ENCODE measurements around the gene UBTD2. TPM values are rescaled to one million over a fixed set of nuclear protein-coding genes. Genes with fewer than 3 reads are reported as not detected.

The UBTD2 gene
- polyA plus RNA-seq, 3 donors, result 2.3 to 3.2 (median 2.6) TPM

DNA sequence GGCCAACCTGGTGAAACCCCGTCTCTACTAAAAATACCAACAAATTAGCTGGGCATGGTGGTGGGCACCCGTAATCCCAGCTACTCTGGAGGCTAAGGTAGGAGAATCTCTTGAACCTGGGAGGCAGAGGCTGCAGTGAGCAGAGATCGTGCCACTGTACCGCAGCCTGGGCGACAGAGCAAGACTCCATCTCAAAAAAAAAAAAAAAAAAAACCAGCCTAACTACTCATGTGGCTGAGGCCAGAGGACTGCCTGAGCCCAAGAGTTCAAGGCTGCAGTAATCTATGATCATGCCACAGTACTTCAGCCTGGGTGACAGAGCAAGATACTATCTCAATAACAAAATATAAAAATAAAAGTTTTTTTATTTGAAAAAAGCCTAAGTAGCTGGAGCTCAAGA is 3.2 kb downstream of the UBTD2 start:
- Histone ChIP-seq H3K36me3 (replicated peaks in 1 of 2; ENCODE audit: control insufficient read depth in 1 of 2, insufficient read depth in 2 of 2, low read length in 2 of 2) (no peaks in the 10 kb centered on the region), H3K27ac (ENCODE audit: low read depth in 1 of 2, low read length in 2 of 2) (no peak overlapping the region), H2AFZ (ENCODE audit: insufficient read depth, low read depth, low read length, poor library complexity, severe bottlenecking) (no peak overlapping the region), H4K20me1 (ENCODE audit: insufficient read depth, low read length) (peaks cover 25% of the 10 kb centered on the region), H3K9me3 (replicated peaks in 1 of 2; ENCODE audit: control insufficient read depth in 1 of 2, insufficient read depth in 1 of 2, low read length in 2 of 2) (no peaks in the 10 kb centered on the region), H3K4me1 (ENCODE audit: control insufficient read depth in 1 of 2, insufficient read depth in 2 of 2, low read length in 2 of 2) (peaks cover 20 to 51% of the 10 kb centered on the region in 2 donors), H3K4me2 (replicated peaks; ENCODE audit: extremely low read depth, low read length, poor library complexity, severe bottlenecking) (no peak overlapping the region), H3K79me2 (ENCODE audit: insufficient read depth, low read length) (peaks cover 60% of the 10 kb centered on the region), H3K9ac (ENCODE audit: insufficient read depth, low read length, poor library complexity, severe bottlenecking) (no peak overlapping the region), H3K27me3 (ENCODE audit: control insufficient read depth in 2 of 2, insufficient read depth in 2 of 2, low read length in 2 of 2) (peaks cover 2 to 10% of the 10 kb centered on the region in 2 donors), H3K4me3 (replicated peaks in 1 of 3; ENCODE audit: low read depth in 2 of 3, low read length in 3 of 3) (no peak overlapping the region)
- intact Hi-C loops (cut with micrococcal nuclease), result loop anchor here (5.0 to 10.0 kb wide), 3 partner anchors 93 to 273 kb away; partner anchors contain the start of genes STK10 (in 2 of the 2) and FBXW11 (in 1 of the 2)
- H3K4me3 Mint-ChIP-seq, result no peak overlapping the region
- H3K4me1 Mint-ChIP-seq, result peaks cover 41% of the 10 kb centered on the region
- DNase-seq, result no peak
- no CpG with 5 or more reads among the region's 5 CpGs for WGBS (ENCODE audit: insufficient coverage)
- peaks cover 1 to 9% (median 7%) of the 10 kb centered on the region in 3 donors for H3K27me3 Mint-ChIP-seq (ENCODE audit: low read depth in 3 of 3)
- H3K36me3 Mint-ChIP-seq, result peaks cover 4 to 7% of the 10 kb centered on the region in 2 donors
- no peak overlapping the region for H3K27ac Mint-ChIP-seq
- H3K9me3 Mint-ChIP-seq, result peaks cover 0 to 2% (median 0%) of the 10 kb centered on the region in 7 donors
- TF ChIP-seq, protein P1, sequence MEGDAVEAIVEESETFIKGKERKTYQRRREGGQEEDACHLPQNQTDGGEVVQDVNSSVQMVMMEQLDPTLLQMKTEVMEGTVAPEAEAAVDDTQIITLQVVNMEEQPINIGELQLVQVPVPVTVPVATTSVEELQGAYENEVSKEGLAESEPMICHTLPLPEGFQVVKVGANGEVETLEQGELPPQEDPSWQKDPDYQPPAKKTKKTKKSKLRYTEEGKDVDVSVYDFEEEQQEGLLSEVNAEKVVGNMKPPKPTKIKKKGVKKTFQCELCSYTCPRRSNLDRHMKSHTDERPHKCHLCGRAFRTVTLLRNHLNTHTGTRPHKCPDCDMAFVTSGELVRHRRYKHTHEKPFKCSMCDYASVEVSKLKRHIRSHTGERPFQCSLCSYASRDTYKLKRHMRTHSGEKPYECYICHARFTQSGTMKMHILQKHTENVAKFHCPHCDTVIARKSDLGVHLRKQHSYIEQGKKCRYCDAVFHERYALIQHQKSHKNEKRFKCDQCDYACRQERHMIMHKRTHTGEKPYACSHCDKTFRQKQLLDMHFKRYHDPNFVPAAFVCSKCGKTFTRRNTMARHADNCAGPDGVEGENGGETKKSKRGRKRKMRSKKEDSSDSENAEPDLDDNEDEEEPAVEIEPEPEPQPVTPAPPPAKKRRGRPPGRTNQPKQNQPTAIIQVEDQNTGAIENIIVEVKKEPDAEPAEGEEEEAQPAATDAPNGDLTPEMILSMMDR (IDR thresholded peaks at IDR 0.05), result no peak

DNA sequence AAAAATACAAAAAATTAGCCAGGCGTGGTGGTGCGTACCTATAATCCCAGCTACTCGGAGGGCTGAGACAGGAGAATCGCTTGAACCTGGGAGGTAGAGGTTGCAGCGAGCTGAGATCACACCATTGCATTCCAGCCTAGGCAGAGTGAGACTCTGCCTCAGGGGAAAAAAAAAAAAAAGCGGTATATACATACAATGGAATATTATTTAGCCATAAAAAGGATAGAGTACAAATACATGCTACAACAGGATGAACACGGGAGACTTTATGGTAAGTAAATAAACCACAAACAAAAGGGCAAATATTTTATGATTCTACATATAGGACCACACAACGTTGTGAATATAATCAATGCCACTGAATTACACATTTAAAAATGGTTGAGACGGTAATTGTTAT is 5.2 kb downstream of the UBTD2 start:
- no peak overlapping the region for H3K4me2 ChIP-seq (replicated peaks; ENCODE audit: extremely low read depth, low read length, poor library complexity, severe bottlenecking)
- no peak overlapping the region for H3K27ac ChIP-seq (ENCODE audit: low read depth in 1 of 2, low read length in 2 of 2)
- TF ChIP-seq, protein P1 (IDR thresholded peaks at IDR 0.05), result no peak
- Mint-ChIP-seq H3K36me3 (peaks cover 7% of the 10 kb centered on the region in 2 donors), H3K9me3 (peaks cover 0 to 3% (median 0%) of the 10 kb centered on the region in 7 donors), H3K27me3 (ENCODE audit: low read depth in 3 of 3) (peaks cover 0 to 3% (median 1%) of the 10 kb centered on the region in 3 donors), H3K27ac (no peak overlapping the region), H3K4me1 (peaks cover 46% of the 10 kb centered on the region), H3K4me3 (no peak overlapping the region)
- no peaks in the 10 kb centered on the region for H3K9me3 ChIP-seq (replicated peaks in 1 of 2; ENCODE audit: control insufficient read depth in 1 of 2, insufficient read depth in 1 of 2, low read length in 2 of 2)
- peaks cover 25% of the 10 kb centered on the region for H4K20me1 ChIP-seq (ENCODE audit: insufficient read depth, low read length)
- peaks cover 66% of the 10 kb centered on the region for H3K79me2 ChIP-seq (ENCODE audit: insufficient read depth, low read length)
- no peak overlapping the region for H3K4me3 ChIP-seq (replicated peaks in 1 of 3; ENCODE audit: low read depth in 2 of 3, low read length in 3 of 3)
- DNase-seq, result no peak
- intact Hi-C loops (cut with micrococcal nuclease), result no loop called here
- H2AFZ ChIP-seq (ENCODE audit: insufficient read depth, low read depth, low read length, poor library complexity, severe bottlenecking), result no peak overlapping the region
- H3K4me1 ChIP-seq (ENCODE audit: control insufficient read depth in 1 of 2, insufficient read depth in 2 of 2, low read length in 2 of 2), result peaks cover 20 to 49% of the 10 kb centered on the region in 2 donors
- H3K9ac ChIP-seq (ENCODE audit: insufficient read depth, low read length, poor library complexity, severe bottlenecking), result no peak overlapping the region
- WGBS (ENCODE audit: insufficient coverage), result no CpG with 5 or more reads among the region's 9 CpGs
- H3K36me3 ChIP-seq (replicated peaks in 1 of 2; ENCODE audit: control insufficient read depth in 1 of 2, insufficient read depth in 2 of 2, low read length in 2 of 2), result no peaks in the 10 kb centered on the region
- H3K27me3 ChIP-seq (ENCODE audit: control insufficient read depth in 2 of 2, insufficient read depth in 2 of 2, low read length in 2 of 2), result no peaks in the 10 kb centered on the region

All from CD14-positive monocyte (primary cell).